NOMO-1 treated with dmso at 0.1 percent for 144 hours (cell line): ENCODE measurements around the gene PITPNC1.
"Not testable (repeated sequence)": the region's sequence is repeated elsewhere in the genome, so short reads cannot be mapped to it uniquely, and the experiment has no call there.

ENCODE experiments used
- DNase-seq: peaks from one replicate; lab custom pipeline; 2025; ENCODE audit not compliant: unreplicated experiment; lab: John Stamatoyannopoulos, UW

Gene PITPNC1

GRCh38 chr17:67672592-67673335, 295.7 kb downstream of the PITPNC1 start:
- DNase-seq, result no peak

GRCh38 chr17:67675481-67675880, 298.4 kb downstream of the PITPNC1 start:
- DNase-seq, result no peak

- no peak for DNase-seq
These were observed 299.2 kb downstream of the PITPNC1 start for GRCh38 chr17:67676305-67676704.

GRCh38 chr17:67678414-67678813, 301.3 kb downstream of the PITPNC1 start:
- DNase-seq, result no peak

GRCh38 chr17:67679225-67679624, 302.1 kb downstream of the PITPNC1 start:
- DNase-seq, result no peak

GRCh38 chr17:67679721-67680120, 302.6 kb downstream of the PITPNC1 start:
- DNase-seq, result no peak

- no peak for DNase-seq
These were observed 303.6 kb downstream of the PITPNC1 start for GRCh38 chr17:67680445-67681224.

GRCh38 chr17:67682196-67682595, 305.1 kb downstream of the PITPNC1 start:
- DNase-seq, result no peak

GRCh38 chr17:67685351-67685750, 308.3 kb downstream of the PITPNC1 start:
- DNase-seq, result no peak

- no peak for DNase-seq
These were observed 309.2 kb downstream of the PITPNC1 start for GRCh38 chr17:67686241-67686640.

- DNase-seq, result no peak
These were observed 310.4 kb downstream of the PITPNC1 start for GRCh38 chr17:67687511-67687910.

- peak; percentile 8 for DNase-seq
These were observed 312.6 kb downstream of the PITPNC1 start for GRCh38 chr17:67689534-67690177.

- no peak for DNase-seq
These were observed 316.7 kb downstream of the PITPNC1 start for GRCh38 chr17:67693811-67694210.

GRCh38 chr17:67696347-67696746, 319.3 kb downstream of the PITPNC1 start:
- no peak for DNase-seq

GRCh38 chr17:67696853-67697498, 319.9 kb downstream of the PITPNC1 start:
- no peak for DNase-seq

- DNase-seq, result no peak
These were observed 323.1 kb downstream of the PITPNC1 start for GRCh38 chr17:67700037-67700724.

GRCh38 chr17:67700725-67701119, 323.6 kb downstream of the PITPNC1 start:
- no peak for DNase-seq

- DNase-seq, result not testable (repeated sequence)
These were observed 325.8 kb downstream of the PITPNC1 start for GRCh38 chr17:67702861-67703260.

- no peak for DNase-seq
These were observed 330.4 kb downstream of the PITPNC1 start for GRCh38 chr17:67707442-67707841.

GRCh38 chr17:67708378-67708777, 331.3 kb downstream of the PITPNC1 start:
- DNase-seq, result no peak

GRCh38 chr17:67711916-67712315, 334.8 kb downstream of the PITPNC1 start:
- DNase-seq, result no peak
